GM19238 (cell line): Measurements from ENCODE around the gene HDAC4.

ENCODE experiments used
- DNase-seq: peaks from one replicate; pipeline ENCODE4 v3.0.0; 2011; ENCODE audit warnings: low spot score; ENCODE audit not compliant: insufficient read length

HDAC4 gene

DNA sequence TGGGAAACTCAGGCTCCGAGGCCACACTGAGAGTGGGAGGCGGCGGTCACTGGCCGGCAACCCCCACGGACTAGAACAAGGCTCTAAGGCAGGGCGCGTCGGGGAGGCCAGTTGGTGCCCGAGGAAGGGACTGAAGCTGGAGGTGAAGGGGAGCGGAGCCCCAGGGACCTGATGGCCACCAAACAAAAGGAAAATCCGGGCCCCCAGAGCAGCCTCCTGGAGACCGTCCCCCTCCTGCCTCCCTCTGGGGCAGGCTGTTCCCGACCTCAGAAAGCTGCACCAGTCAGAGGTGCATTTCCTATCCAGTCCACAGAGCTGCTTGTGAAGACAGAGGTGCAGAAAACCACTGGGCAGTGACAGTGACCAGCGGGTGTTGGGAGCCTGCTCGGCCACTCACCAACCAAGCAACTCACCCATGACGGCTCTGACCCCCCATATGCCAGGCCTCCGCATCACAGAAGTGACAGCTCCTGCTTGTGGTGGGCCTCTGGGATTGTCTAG, 380.2 kb downstream of the HDAC4 start:
- no peak for DNase-seq

DNA sequence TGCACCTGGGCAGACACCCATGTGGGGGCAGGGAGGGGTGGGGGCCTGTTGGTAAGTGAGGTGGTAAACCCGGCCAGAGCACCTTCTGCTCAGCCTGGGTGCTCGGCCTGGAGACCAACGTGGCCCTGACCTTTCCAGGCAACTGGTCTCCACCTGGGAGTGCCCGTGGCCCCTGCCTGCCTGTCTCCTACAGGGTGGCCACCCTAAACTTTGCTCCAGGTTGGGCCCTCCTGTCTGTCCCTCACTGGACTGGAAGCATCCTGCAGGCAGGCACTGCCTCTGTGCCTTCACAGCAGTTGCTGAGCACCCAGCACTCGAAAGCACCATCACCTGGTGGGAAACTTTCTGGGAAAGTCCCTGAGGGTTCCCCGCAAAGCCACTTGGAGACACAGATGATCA, 381.6 kb downstream of the HDAC4 start:
- DNase-seq: no peak

DNA sequence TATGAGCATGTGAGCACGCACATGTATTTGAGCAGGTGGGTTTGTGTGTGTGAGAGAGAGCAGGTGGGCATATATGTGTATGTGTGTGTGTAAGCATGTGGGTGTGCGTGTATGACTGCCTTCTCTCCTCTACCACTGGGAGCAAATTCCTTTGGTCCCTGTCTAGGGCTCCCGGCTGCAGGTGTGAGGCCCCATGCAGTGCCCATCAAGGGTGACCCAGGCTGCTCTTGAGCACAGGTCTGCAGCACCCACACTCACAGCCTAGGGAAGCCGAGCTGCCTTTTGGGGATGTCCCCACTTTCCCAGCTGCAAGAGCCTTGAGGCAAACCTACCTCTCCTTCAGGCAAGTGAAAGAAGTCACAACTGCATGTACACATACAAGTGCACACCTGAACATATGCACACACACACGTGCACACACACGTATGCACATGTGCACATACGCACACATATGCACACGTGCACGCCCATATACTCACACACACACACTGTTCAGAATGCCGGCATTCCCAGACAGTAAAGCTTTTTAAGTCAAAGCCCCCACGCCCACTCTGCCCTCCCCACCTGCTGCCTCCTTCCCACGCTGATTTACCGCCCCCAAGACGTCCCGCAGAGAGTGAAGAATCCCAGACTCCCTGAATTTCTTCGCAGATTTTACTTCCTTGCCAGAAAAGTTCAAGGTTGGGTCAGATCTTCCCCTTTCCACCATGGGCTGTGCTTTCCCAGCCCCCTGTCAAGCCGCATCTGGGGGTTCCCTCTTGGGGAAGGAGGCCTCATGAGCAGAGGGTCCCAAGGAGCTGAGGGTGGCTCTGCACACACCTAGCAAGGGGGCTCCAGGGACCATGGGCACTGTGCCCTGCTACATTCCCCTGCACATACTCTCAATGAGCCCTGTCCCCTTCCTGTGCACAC, 382.3 kb downstream of the HDAC4 start:
- DNase-seq: no peak

DNA sequence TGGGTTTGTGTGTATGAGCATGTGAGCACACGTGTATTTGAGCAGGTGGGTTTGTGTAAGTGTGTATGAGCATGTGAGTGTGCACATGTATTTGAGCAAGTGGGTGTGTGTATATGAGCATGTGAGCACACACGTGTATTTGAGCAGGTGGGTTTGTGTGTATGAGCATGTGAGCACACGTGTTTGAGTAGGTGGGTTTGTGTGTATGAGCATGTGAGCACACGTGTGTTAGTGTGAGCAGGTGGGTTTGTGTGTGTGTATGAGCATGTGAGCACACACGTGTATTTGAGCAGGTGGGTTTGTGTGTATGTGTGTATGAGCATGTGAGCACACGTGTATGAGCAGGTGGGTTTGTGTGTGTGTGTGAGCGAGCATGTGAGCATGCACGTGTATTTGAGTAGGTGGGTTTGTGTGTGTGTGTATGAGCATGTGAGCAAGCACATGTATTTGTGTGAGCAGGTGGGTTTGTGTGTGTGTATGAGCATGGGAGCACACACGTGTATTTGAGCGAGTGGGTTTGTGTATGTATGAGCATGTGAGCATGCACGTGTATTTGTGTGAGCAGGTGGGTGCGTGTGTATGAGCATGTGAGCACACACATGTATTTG, 383.2 kb downstream of the HDAC4 start:
- DNase-seq: no peak

DNA sequence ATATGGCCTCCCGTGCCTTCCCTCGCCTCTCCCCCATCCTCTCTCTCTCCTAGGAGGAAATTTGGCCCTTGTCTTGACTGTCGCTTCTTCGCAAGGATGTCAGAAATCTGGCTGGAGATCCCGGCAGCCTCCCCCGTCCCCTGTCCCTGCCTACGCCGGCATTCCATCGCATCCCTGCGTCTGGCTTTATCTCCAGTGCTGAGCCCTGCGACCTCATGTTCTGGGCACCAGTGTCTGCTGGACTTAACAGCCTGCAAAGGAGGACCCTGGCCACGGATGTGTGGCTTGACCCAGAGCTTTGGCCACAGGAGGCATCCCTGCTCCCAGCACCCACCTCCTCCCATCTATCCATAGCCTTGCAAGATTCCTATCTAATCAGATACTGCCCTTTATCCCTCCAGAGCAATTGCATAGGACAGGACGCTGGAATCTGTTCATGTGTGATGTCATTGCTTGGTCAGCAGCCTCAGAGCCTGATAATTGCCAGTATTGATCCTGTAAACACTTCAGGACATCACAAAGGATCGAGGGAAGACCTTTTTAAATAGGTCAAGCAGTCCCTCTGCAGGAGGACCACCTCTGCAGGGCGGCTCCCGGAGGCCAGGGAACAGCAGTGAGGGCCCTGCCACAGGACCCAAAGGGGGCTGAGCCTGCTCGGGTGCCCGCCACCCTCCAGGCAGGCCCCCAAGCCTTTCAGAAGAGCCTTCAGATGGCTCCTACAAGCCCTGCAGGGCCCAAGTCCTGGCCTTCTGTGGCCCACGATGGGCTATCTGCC, 384.7 kb downstream of the HDAC4 start:
- no peak for DNase-seq

DNA sequence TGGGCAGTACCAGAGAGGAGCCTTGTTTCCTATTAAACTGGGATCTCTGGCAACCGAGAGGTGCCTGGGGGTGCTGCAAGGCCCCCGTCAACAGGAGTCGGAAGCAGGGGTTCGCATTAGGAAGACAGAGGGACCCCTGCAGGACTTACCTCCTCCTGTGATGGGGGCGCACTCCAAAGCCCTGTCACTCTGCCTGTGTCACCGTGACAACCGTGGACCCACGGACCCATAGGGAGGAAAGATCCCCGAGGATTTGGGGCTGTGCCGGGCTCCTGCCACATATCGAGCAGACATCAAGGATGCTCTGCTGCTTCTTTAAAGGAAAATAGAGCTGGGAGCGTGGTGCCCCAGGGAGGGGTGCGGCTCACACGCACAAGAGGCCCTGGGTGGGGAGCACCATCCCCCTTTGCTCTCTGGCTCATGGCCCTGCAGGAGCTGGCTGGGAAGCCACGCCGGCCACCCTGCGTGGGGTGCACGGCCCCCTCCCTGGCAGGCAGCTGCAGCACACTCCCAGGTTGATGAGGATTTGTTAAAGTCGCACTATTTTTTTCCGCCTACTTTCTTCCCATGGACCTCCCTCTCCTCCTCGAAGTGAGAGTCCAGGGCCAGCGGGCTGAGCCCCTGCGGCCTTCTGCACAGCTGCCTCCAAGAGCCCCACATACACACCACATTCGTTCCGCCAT, 385.5 kb downstream of the HDAC4 start:
- DNase-seq: no peak

DNA sequence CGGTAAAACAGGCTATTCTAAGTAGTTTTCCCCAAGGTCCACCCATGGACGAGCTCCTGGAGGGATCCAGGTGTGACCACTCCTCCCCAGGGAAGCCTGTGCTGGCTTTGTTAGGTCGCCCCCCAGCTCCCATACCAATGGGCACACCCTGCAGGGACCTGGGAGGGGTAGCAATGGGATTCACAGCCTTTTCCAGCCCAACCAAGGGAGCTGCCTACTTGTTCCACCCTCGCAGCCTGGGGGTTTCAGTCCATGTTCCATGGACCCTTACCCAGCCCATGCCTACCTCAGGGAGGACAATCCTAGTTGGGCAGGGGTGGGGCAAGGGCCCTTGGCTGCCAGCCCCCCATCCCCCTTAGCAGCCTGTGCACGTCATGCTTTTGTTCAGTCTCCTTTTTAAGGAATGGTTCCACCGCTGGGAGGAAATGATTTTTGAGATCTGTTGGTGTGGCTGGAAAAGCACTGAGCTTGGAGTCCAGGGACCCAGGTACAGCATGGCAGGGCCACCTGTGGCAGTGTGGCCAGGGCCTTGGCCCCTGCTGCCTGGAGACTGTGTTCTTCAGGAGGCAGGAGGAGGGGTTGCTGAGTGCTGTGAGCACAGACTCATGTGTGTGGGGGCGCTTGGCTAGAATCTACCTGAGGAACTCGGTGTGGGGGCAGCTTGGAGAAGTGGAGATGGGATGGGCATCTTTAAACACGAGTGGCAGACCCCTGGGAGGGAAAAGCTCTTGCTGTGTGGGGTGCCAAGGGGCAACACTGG, 386.2 kb downstream of the HDAC4 start:
- no peak for DNase-seq

DNA sequence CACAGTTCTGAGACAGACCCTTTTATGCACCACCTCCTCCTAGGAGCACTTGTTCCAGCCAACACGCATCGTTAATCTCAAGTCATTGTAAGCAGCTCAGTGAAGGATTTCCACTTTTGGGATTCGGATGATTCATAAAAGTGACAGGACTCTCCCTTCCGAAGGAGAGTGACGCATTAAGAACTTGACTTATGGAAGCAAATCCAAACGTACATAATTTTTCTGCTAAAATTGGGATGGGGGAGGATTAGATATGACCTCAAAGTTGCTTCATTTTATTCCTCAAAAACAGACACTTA, 387.2 kb downstream of the HDAC4 start:
- DNase-seq: no peak

DNA sequence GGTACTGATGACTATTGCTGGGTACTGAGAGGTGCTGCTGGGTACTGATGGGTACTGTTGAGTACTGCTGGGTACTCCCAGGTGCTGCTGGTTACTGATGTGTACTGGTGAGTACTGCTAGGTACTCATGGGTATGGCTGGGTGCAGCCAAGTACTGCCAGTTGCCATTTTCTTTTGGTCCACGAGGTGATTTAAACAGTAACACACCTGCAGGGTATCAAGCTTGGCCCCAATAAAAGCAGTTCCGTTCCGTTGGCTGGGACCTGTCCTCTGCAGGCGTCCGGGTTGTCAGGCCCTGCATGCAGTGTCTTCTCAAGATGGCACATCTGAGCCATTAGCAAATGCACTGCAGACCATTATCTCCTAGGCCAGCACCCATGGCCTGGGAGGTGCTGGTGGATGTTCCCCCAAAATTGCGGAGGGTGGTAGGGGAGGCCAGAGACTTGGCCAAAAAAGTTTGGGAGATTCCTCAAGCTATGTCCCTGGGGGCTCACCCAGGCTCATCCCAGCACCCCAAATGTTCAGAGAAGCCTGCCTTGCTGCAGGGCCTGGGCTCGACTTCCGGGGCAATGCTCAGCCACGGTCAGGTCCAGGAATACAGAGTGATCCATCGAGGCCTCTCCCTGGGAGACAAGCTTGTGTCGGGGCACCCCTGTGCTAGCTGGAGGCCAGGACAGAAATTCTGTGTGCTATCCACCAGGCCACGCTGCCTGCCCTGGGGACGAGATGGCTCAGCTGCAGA, 387.7 kb downstream of the HDAC4 start:
- DNase-seq: no peak

DNA sequence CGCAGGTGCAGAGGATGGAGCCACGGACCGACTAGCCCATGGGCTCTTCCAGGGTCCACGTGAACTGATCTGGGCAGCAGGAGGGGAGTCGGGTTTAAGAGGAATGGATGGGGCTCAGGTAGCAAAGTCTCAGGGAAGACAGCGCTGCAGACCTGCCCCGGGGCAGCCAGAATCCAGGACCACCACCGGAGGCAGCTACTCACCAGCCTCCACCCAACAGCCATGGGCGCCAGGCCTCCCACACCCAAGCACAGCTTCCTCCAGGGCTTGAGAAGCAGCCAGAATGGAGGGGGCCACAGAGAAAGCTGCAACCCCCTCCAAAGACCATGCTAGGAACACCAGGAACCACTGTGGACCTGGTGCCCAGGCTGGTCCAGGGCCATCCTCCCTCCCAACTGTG, 388.6 kb downstream of the HDAC4 start:
- DNase-seq: no peak

DNA sequence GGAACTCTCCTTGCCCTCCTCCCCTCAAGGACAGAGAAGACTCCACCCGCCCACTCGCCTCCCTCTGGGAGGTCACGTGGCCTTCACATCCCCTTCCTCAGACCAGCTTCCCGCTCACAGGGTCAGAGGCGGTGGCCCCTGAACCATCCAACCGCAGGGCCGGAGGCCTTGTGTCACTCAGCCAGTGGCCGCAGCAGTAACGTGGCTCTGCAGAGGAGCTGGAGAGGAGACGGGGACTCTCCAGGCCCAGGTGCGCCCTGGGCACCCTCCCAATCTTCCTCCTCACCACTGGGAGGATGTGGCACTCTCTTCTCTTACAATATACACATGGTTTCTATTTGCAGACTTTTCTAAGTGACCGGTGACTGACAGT, 391.2 kb downstream of the HDAC4 start:
- no peak for DNase-seq

DNA sequence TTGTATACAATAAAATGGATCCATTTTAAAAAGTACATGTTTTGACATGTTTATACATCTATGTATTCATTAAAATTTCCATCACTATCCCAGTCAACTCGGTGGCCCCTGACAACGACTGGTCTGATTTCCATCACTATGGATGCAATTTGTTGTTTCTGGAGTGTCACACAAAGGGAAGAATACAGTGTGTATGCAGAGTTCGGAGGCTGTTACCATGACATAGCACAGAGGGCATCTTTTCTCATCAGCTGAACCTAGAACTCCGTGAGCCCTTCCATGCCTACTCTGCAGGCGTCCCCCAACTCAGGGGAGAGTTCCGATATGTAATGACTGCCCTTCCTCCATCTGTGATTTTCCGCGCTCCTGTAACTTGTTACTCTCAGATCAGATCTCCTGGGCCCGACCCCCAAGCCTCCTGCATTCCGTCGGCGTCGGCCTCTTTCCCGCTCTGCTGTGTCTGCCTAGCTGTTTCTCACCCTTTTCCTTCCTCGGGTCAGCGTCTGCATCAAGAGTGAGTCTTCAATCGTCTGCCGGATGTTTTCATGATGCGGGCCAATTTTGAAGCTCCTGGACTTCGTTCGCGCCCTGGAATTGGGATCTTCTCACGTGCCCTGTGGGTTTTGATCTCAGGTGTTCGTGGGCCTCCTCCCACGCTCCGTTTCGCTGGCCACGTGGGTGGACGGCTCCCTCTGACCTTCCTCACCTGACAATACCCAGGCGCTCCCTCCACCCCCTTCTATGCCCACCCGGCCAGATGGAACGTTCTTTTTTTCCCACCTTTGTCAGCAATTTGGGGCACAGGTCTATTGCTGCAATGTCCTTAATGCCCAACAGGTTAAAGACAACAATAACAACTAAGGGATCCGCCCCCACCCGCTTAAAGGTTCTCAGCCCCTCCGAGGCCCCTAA, 391.9 kb downstream of the HDAC4 start:
- no peak for DNase-seq

DNA sequence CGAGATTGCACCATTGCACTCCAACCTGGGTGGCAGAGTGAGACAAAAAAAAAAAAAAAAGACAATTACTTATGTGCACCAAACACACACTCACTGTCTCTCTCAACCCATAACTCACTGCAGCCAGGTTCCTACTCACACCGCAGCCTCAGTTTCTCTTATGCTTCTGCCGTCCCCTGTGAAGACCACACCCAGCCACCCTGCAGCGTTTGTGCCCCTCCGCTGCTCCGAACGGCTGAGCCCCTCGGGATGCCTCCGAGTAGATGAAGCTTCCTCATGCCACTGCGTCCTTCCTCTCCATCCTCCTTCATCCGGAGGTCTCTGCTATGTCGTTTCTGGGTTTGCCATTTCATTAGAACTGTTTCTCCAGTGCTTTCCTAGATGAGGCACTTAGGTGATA, 392.8 kb downstream of the HDAC4 start:
- DNase-seq: no peak

DNA sequence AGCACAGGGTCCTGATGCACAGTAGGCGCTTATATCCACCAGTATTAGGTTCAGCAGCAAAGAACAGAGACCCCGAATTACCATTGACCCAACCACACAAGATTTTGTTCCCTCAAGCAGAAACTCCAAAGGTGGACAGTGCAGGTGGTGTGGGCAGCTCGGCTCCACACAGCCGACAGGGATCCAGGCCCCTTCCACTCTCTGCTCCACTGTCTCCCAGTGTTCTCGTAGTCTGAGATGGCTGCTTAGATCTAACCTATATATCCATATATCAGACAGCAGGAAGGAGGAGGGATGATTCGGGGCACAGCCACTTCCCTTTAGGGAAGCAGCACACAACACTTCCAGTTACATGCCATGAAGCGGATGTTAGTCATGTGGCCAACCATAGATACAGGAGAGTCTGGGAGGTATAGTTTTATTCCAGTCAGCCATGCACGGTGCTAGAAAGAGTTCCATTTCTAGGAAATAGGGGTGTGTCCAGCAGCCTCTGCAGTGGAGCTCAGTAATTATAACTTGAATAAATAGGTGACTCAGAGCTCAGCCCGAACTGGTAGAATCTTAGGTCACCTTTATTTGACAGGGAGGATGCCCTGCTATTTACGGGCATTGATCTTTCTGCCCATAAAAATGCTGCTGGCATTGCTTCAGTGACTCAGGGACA, 394.1 kb downstream of the HDAC4 start:
- DNase-seq: no peak

DNA sequence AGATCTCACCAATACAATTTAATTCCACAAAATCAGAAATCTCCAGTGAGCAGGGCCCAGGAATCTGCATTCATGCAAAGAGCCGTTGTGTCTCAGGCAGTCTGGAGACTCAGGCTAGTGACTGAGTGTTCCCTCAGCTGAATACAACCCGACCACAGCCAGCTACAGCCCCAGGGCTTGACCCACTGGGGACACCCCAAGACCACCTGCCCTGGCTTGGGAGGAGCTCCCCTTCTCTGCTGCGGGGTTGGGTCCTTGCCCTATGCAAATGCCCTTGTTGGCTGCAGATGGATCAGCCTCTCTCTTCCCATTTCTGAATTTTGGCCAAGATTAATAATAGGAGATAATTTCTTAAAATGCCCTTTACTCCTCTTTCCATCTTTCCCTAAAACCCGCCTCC, 395.2 kb downstream of the HDAC4 start:
- DNase-seq: no peak

DNA sequence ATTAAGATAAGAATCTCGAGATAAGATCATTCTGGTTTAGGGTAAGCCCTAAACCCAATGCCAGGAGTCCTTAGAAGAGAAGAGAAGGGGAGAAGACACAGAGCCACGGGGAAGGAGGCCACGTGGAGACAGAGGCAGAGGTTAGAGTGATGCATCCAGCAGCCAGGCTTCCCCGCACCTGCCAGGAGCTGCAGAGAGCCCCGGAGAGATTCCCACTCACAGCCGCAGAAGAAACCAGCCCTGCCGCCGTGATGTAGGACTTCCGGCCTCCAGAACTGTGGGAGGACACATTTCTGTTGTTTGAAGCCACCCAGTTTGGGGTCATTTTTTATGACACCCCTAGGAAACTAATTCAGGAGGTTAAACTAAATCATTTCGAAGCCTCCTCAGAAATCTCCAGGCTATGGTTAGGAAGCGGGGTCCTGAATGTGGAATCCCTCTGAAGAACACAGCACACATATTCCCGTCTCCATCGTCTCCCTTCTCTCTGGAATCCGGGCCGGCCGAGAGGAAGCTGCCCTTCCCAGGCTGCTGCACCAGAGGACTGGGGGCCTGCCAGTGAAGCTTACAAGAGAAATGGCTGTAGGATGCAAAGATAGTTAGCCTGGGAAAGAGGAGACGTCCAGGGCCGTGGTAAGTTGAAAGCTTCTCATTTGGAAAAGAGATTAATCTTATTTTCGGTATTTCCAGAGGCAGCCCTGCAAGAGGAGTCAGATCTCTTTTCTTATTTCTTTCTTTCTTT, 396.4 kb downstream of the HDAC4 start:
- no peak for DNase-seq

DNA sequence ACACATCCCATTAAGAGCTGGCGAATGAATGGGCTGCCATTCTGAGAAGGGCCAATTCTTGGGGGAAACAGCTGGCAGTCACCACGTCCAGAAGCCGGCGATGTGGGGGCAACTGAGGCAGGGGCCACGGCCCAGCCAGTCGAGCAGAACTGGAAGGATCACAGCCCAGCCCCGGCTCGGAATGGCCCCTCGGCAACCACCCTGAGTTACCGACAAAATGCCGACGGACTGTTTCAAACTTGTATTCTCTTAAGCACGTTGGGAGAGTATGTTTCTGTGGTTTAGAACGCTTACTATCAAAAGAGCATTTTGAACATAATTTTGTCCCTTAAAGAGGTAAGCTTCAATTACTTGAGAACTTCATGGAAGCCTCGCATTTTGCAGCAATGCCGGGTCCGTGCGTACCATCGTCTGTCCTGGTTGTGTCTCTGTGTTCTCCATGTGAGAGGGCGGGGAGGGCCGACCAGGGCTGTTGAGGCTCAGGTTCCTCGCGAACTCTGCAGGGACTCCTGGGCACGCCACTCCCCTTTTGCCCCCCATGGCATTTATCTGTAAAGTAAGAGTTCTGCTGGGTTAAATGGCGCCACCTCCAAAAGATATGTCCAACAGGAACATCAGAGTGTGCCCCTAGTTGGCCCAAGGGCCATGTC, 397.1 kb downstream of the HDAC4 start:
- no peak for DNase-seq
